Measurements from ENCODE around the gene OTUD4.
A peak's percentile ranks its signal among the peaks of the same experiment; 100 is the strongest.
"Not testable (repeated sequence)": the region's sequence is repeated elsewhere in the genome, so short reads cannot be mapped to it uniquely, and the experiment has no call there.

The OTUD4 gene, protein sequence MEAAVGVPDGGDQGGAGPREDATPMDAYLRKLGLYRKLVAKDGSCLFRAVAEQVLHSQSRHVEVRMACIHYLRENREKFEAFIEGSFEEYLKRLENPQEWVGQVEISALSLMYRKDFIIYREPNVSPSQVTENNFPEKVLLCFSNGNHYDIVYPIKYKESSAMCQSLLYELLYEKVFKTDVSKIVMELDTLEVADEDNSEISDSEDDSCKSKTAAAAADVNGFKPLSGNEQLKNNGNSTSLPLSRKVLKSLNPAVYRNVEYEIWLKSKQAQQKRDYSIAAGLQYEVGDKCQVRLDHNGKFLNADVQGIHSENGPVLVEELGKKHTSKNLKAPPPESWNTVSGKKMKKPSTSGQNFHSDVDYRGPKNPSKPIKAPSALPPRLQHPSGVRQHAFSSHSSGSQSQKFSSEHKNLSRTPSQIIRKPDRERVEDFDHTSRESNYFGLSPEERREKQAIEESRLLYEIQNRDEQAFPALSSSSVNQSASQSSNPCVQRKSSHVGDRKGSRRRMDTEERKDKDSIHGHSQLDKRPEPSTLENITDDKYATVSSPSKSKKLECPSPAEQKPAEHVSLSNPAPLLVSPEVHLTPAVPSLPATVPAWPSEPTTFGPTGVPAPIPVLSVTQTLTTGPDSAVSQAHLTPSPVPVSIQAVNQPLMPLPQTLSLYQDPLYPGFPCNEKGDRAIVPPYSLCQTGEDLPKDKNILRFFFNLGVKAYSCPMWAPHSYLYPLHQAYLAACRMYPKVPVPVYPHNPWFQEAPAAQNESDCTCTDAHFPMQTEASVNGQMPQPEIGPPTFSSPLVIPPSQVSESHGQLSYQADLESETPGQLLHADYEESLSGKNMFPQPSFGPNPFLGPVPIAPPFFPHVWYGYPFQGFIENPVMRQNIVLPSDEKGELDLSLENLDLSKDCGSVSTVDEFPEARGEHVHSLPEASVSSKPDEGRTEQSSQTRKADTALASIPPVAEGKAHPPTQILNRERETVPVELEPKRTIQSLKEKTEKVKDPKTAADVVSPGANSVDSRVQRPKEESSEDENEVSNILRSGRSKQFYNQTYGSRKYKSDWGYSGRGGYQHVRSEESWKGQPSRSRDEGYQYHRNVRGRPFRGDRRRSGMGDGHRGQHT

DNA sequence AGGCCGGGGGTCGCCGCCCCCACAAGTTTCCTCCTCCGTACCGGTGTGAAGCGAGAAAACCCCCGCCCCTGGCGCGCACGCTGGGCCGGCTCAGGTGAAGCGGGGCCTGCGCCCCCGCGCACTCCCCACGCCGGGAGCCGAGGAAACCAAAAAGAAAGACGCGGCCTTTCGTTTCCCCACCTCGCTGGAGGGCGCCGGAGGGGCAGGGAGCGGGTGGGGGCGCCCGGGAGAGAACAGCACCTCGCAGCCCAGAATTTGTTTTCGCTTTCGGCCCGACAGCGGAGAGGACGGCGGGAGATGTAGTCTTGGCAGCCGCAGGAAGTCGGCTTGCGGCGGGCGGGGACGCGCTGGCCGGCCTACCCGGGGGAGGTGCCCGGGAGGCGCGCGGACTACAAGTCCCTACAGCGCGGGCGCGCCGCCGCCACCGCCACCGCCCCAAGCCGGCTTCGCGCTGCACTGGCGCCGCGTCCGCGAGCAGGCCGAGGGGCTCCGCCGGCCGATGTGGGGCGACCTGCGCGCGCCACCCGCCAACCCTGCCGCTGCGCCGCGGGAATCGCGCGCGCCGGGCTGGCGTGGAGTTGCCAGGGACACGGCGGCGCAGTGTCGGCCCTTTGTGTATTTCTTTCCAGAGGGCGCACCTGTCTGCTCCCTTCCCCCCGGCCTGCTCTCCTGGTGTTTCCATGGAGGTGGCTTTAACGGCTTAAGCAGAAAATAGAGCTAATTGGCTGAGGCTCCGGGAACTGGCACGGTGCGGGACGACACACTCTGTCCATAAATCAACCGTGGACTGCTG, at the start of gene OTUD4:
Gene OTUD4, minus strand, starts transcription at position 292 of the 793 bp plus-strand sequence. CDS start 616 bp downstream, outside the sequence.
- TF ChIP-seq, protein P1, sequence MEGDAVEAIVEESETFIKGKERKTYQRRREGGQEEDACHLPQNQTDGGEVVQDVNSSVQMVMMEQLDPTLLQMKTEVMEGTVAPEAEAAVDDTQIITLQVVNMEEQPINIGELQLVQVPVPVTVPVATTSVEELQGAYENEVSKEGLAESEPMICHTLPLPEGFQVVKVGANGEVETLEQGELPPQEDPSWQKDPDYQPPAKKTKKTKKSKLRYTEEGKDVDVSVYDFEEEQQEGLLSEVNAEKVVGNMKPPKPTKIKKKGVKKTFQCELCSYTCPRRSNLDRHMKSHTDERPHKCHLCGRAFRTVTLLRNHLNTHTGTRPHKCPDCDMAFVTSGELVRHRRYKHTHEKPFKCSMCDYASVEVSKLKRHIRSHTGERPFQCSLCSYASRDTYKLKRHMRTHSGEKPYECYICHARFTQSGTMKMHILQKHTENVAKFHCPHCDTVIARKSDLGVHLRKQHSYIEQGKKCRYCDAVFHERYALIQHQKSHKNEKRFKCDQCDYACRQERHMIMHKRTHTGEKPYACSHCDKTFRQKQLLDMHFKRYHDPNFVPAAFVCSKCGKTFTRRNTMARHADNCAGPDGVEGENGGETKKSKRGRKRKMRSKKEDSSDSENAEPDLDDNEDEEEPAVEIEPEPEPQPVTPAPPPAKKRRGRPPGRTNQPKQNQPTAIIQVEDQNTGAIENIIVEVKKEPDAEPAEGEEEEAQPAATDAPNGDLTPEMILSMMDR (conservative IDR thresholded peaks at IDR 0.05; ENCODE audit: low read length) = peak; percentile 28
- peak within 1 kb of the TSS; percentile 83 for H3K4me3 ChIP-seq (ENCODE audit: low read length)
- peak; percentile 97 for DNase-seq (ENCODE audit: low read depth)

DNA sequence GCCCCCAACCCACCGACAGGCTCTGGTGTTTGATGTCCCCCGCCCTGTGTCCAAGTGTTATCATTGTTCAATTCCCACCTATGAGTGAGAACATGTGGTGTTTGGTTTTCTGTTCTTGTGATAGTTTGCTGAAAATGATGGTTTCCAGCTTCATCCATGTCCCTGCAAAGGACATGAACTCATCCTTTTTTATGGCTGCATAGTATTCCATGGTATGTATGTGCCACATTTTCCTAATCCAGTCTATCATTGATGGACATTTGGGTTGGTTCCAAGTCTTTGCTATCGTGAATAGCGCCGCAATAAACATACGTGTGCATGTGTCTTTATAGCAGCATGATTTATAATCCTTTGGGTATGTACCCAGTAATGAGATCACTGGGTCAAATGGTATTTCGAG, 42.8 kb upstream of the OTUD4 start:
- not testable (repeated sequence) for H3K4me3 ChIP-seq (ENCODE audit: low read length); DNase-seq (ENCODE audit: low read depth)

DNA sequence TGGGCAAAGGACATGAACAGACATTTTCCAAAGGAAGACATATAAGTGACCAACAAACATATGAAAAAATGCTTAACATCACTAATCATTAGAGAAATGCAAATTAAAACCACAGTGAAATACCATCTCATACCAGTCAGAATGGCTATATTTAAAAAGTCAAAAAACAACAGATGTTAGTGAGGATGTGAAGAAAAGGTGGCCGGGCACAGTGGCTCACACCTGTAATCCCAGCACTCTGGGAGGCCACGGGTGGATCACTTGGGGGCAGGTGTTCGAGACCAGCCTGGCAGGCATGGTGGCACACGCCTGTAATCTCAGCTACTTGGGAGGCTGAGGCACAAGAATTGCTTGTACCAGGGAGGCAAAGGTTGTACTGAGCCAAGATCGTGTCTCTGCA, 41.1 kb upstream of the OTUD4 start:
- H3K4me3 ChIP-seq (ENCODE audit: low read length); DNase-seq (ENCODE audit: low read depth): not testable (repeated sequence)

DNA sequence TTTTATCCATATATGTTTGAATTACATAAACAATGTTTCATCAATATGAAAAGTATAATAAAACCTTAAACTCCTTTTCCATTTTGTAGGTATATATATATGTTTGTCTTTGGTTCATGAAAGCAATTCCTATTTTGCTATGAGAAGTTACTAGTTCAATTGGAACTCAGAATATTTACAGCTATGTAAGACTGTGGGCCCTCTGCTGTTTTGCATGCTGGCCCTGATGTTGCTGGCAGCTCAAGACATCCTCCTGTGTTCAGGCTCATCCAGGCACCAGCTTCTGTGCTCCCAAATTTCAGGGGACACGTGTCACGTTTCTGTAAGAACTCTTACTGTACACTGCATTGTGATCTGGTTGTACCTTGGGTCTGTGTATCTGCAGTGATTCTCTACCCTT, 38.7 kb upstream of the OTUD4 start:
- no peak for DNase-seq (ENCODE audit: low read depth)
- TF ChIP-seq, protein P1 (conservative IDR thresholded peaks at IDR 0.05; ENCODE audit: low read length) = no peak
- no peak overlapping the region for H3K4me3 ChIP-seq (ENCODE audit: low read length)

DNA sequence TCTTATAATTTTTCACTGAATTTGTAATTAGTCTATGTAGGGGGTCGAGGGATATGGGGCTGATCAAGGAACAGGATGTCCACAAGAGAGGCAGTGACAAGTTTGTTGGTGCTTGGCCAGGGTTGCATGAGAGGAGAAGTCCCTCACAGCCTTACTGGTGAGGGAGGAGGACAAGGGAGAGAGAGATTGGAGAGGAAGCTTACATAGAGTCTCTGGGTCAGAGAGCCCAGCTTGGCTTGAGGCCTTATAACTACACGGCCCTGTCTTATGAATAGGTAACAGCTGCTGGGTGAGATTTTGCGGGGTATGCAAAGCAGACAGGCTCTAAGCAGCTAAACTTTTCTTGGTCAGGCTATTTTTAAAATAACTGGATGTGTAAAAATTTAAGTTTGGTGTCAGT, 37.9 kb upstream of the OTUD4 start:
- TF ChIP-seq, protein P1 (conservative IDR thresholded peaks at IDR 0.05; ENCODE audit: low read length) = no peak
- DNase-seq (ENCODE audit: low read depth) = no peak
- no peak overlapping the region for H3K4me3 ChIP-seq (ENCODE audit: low read length)

DNA sequence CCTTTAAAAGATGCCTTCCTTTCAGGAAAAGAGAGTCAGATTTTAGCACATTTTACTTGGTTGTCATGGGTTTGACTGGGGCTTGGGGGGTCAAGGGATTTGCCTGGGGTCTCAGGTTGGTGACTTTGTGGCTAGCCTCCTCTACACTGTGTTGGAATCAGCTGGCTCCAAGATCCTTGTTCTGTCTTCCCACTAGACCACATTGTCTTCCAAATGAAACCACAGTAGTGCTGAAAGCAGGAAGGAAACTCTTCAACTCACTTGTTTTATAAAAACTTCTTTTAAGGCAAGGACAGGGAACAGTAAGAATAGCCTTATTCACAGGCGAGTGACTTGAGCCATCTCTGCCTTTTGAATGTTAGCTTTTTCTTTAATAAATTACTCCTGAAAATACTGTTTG, 37.0 kb upstream of the OTUD4 start:
- no peak for DNase-seq (ENCODE audit: low read depth)
- TF ChIP-seq, protein P1 (conservative IDR thresholded peaks at IDR 0.05; ENCODE audit: low read length) = no peak
- no peak overlapping the region for H3K4me3 ChIP-seq (ENCODE audit: low read length)

DNA sequence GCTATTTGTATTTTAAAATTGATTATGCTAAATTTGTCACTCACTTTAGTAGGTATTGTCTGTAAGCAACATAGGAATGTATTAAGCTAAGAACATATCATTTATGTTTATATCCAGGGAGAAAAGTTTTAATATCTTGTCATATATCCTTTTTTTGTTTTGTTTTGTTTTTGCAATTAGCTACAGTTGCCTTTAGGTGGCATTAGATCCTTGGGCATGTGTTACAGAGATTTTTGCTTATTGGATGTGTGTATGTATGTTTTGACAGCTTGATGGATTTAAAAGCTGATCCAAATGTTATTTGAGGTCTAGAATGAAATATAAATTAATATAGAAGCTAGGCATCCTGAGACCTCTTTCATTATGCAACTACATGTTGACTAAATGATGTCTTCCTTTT, 36.1 kb upstream of the OTUD4 start:
- TF ChIP-seq, protein P1 (conservative IDR thresholded peaks at IDR 0.05; ENCODE audit: low read length) = peak; percentile 87
- H3K4me3 ChIP-seq (ENCODE audit: low read length) = no peak overlapping the region
- DNase-seq (ENCODE audit: low read depth) = peak; percentile 41

Measured in AG10803 (cell line).